NCI-H526 (cell line): ENCODE measurements around the gene COL6A3.

Experiments
- DNase-seq, 2 experiments: peaks; one replicate each; lab custom pipeline; 2025; lab: John Stamatoyannopoulos, UW

COL6A3 gene

DNA sequence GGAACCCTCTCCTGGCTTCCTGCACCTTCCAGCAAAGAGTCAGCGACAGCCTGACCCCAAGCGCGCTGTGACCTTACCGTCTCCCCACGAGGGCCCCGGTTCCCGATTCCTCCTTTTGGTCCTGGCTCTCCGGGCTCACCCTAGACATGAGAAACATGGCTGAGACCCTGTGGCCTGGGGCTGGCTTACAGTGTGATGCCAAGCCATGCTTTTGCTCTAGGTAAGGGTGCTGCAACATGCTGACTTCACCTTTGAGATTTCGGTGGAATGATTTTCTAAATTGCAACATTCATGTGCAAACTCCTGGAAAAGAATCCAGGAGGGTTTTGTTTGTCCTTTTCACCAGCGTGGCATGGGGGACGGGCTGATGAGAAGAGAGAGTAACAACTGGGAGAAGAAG is 63.9 kb downstream of the COL6A3 start:
- DNase-seq: no peak

DNA sequence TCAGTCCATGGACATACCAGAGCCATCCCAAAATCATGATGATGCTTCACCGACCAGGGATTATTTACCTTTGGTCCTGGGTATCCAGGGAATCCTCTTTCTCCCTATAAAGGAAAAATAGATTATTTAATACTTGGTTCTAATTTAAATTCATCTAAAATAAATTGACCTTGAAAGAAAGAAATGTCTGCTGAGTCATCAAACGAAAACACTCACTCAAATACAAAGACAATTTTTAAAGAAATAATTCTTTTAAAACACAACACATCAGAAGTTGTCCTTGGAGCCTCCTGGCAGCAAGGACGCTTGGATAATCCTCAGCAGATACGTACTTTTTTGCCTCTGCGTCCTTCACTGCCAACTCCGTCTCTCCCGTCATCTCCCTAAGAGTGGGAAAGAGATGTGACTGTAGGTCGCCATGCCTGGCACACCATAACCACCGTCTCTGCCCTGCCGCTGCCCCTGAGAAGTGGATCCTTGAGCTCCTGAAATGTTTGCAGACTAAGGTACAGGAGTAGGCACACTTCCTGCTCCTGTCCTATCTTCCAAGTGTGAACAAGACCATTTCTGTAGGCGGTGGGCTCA is 65.6 kb downstream of the COL6A3 start:
- DNase-seq: no peak

DNA sequence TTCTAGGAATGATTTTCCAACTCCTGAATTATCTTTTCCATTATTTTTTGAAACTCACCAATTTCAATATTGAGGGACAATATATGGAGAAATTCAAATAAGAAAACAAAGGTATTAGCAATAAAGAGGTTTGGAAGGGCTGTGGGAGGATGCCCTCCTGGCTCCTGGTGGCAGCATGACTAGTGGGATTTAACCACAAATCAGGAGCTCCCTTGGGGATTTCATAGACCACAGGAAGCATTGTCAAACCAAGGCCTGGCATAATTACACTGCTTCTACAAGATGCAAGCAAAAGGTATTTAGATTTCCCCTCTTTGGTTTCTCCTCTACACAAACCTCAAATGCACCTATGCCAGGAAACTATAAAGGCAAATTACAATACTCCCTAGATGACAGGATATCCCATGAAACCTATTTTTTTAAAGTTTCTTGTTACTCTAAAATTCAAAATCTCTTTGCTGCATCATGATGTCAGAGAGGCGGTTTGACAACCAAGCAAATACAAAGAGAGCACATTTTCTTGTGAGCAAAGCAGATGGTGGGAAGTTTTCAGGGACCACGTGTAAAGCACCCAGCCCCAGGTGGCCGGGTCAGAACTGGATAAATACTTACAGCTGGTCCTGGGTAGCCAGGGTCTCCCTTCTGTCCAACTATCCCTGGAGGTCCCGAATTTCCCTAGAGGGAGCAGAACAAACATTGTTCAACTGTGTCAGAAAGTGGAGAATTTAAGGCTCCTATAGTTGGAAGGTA is 67.9 kb downstream of the COL6A3 start:
- peak in 1 of 2 experiments; percentile 16 for DNase-seq

DNA sequence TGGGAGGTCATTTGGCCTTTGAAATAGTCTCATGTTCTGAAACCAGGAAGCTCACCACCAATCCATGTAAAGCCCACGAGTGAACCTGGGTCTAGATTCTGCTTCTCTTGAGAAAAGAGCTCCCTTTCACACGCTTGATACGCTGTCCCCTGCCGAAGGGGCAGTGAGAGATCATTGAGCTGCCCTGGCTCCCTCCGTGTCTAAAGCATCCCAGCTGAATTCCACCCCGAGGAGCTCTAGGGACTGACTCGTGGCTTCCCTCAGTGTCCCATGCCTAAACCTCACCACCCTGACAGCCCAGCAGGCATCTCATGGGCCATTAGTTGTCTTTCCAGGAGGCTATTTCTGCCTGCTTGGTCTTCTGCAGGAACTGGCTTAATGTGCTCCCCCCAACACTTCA is 68.6 kb downstream of the COL6A3 start:
- no peak for DNase-seq

DNA sequence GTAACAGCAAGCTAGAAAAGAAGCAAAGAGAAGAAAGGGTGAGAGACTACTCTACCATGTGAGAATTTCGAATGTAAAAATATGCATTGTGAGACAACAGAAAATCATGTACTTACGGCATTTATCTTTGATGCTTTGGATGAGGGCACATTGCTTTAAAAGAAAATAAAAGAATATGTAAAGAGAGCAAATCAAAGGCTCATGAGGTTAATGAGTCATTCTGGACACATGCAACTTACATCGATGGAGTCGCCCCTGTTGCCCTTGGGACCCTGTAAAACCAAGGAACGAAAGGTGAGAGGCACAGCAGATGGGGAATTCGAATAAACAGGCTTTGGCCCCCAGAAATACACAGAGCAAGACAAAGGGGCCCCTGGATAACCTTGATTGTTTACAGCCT is 69.0 kb downstream of the COL6A3 start:
- DNase-seq: no peak

DNA sequence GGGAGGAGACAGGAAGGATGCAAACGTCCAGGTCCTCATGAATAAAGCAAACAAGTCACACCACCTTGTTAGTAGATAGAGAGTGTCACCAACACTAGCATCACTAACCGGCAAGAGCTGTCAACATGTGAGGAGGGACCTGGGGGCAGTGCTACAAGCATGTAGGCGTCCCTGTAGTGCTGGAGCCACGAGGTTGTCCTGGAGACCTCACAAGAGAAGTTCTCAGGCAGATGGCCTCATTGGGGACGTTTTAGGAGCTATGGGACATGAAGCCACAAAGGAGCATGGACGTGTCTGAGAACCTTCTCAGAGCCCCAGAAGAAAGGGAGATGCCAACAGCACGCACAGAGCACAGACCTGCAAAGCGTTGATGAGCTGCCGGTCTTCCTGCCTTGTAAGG is 70.0 kb downstream of the COL6A3 start:
- no peak for DNase-seq

DNA sequence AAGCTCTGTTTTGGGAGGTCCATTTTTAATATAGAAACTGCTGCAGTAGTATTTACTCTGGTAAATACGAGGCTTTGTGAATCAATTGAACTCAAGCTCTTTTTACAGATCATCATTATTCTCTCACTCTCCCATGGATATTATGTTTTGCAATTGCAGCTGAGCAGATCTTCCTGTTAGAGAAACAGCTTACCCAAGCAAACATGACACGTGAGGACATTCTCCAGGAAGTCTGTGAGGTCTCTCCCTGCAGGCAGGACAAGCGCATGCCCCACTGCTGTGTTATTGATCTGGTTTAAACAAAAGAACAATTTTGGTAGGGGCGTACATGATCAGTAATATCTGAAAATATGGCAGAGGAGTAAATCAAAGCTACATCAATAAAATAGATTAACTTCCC is 72.1 kb downstream of the COL6A3 start:
- DNase-seq: no peak

DNA sequence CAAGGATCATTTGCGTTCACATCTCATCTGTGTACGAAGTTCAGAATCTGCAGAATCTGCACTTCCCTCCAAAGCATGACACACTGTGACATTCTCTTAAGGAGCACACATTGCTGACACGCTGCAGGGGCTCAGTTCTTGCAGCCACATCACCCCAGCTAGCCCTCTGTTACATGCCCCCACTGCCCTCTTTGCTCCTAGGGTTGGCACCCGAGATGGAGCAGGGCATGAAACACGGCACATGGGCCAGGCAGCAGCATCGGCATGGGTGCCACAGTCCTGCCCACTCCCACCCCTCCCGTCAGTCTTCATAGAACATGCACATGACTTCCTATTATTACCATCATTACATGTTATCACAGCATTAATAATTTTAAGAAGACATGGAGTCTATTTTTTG is 76.4 kb downstream of the COL6A3 start:
- DNase-seq: no peak

DNA sequence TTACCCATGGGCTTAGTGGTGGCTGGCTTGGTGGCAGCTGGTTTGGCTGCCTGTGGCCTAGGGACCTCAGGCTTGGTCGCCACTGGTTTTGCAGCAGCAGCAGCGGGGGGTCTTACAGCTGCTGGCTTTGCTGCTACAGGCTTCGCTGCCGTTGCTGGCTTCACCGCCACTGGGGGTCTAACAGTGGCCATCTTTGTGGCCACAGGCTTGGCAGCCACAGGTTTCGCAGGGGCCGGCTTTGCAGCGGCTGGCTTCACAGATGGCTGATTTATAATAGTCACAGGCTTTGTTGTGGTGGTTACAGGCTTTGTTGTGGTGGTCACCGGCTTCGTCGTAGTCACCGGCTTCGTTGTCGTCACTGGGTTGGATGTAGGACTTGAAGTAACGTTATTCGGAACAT is 77.8 kb downstream of the COL6A3 start:
- DNase-seq: no peak

DNA sequence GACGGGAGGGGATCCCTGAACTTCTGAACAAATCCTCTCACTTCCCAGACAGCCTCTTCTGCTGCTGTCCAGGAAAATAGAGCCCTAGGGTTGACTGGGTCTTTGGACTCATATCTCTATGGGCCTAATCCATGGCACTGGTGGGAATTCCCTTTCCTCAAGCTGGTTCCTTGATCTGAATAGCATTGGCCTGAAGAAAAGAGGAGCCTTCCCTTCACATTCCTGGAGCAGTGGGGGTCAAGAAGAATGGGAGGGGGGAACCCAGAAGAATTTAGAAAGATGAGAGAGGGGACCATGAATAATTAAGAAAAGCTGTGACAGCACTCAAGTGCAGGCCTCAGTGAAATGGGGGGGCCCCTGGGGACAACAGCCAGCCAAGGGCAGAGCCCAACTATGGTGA is 80.2 kb downstream of the COL6A3 start:
- no peak for DNase-seq

DNA sequence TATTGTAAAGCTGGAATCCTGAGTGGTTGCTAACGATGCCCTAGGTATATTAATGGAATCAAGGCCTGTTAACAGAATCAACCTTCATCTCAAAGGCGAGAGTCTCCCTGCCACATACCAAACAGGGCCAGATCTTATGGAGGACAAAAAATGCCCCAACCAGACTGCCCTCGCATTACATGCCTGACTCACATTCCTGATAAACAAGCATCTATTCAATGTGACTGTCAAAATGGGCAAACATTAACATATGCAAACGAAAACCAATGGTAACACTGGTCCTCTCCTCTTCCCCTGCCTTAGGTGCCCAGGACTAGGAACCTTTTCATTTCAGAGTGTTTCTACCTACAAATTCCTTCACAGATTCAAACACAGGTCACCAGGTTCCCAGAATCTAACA is 83.4 kb downstream of the COL6A3 start:
- DNase-seq: no peak

DNA sequence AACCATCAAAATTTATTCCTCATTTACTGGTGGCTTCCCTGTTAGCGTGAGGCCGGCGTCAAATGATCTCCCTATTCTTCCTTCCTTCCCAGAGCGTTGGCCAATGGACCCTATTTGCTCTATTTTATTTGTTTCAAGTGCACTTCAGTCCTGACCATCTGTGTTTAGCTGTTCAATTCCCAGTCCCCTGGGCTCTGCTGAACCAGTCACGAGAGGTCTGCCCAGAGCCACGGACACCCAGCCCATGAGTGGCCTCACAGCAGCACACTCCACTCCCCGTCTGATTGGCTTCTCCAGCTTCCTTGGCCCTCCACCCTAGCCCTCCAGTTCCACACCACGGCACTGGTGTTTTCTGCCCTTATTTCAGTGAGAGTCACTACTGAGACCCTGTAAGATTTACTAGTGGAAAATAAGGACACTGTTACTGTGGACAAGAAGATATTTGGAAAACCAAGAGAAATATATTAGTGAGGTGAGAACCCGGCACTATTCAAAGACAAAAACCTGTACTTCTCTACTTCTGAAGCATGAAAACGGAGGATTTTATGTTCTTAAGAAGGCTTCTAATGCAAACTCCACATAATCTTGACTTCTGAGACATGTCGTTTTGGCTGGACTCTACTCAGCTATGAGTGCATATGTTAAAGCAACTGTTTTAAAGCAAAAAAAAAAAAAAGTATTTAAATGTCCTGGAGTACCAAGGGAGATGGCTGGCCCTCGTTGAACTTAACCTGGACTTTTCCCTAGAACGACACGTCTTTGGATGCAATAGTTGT is 86.6 kb downstream of the COL6A3 start:
- no peak for DNase-seq

DNA sequence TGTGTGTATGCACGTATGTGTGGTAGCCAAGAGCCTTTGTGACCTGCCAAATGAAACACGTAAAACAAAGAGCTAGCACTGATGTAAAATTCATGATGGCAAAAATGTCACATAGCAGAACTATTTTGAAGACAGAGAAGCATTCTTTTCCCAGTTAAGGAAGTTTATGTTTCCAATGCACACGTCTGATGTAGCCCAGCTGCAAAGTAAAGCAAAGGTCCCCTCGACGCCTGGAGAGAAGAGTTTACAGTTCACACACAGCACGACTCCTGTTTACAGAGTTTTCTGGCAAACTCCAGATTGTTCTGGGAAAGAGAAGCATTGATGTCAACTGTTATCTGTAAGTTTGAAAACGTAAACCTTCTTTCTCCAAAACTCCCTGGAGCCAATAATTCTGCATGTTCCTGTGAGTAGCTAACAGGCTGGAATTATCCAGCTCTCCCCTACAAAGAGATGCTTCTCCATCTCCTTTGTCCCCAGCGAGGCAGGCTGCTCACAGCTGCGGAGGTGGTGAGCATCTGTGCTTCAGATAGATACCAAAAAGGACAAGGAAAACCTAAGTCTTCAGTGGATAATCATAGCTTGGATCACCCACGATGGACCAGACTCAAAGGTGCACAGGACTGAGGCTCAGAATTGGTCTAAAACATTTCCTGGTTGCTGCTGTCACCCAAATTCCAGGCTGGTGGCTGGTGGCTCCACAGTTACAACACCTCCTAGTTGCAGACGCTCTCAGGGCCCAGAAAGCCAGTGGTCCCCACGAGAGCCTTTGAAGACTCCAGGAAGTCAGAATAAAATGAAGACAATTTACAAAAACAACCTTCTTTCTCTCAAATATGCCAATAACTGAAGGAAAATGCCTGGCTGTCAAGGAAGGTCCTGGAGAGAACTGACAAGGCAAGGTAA is 87.4 kb downstream of the COL6A3 start:
- DNase-seq: no peak

DNA sequence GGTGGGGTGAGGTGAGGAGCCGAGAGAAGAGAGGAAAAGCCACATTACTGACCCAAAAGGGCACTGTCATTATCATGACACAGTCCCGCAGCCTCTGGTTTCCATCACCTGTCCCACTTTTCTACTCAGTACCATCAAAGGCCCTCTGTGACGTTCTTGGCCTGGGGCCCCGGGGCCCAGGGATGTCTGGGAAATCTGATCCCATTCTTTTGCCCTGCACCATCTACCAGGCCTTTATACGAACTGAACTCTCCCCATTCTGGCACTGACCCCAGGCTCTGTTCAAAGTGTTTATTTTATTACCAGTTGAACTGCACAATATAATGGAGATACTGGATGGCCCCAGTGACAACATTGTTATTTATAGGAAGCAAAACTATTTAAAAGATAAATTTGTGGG is 89.1 kb downstream of the COL6A3 start:
- DNase-seq: no peak

DNA sequence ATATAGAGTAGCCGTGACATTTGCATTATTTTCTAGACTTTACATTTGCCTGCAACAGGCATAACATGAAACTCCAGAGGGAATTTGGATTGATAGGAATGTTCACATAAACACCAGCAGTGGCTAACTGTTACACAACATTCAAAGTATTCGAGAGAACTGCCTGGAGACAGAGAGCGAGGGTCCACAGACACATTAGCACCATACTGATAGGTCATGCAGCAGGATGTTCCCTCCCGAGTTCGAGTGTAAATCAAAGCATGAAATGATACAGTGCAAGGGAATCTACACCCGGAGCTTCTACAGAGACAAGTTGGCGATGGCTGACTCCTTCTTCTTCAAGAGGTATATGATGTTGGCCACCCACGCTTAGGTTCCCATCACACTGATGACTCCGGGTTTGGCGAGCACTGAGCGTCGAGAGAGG is 89.5 kb downstream of the COL6A3 start:
- no peak for DNase-seq

DNA sequence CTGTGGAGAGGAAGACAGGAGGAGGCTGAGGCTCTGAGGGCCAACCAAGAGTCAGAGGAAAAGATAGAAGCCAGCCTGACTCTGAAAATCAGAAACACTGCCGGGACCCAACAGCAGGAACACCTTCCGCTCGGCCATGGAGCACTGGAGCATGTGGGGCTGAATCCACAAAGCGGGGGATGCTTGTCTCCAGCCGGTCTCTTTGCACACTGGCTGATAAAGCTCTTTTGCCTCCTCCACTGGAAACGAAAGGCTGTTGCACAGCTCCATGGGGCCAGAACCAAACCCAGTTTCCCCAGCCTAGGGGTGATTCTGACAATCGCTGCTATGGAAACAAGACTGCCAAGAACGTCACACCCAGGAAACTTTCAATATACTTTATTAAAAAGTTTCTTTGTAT is 90.3 kb downstream of the COL6A3 start:
- no peak for DNase-seq

DNA sequence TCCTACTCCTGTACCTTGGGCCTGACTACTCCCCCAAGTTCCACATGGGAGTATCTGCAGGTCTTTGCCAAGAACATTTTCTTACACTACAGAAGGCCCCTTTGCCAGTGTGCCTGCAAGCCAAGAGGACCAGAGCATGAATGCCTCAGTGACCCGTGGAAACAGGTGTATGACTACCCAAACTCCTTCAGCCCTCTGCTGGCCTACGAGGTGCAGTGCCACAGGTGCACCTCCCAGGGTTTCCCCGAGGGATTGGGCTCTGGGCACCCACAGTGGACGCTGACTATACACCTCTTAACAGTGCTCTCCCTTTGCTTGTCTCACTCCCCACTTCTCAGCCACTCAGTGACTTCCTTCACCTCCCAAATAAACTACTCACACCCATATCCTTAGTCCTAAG is 91.4 kb downstream of the COL6A3 start:
- DNase-seq: peak in 1 of 2 experiments; percentile 34

DNA sequence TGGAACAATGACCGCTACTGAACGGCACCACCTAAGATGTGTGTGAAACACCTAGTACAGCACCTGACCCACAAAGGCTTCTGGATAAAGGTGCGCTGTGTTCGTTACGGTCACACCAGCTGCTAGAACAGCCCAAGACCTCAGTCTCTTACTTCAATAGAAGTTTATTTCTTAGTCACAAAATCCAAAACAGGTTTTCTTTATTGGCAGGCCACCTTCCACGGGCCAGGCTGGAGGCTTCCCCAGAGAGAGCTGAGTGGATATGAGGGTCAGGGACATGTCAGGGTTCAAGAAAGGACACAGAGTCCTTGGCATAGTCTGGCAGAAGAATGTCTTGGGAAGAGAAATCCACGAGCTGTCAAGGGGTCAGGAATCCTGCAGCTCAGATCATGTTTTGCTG is 92.2 kb downstream of the COL6A3 start:
- no peak for DNase-seq

DNA sequence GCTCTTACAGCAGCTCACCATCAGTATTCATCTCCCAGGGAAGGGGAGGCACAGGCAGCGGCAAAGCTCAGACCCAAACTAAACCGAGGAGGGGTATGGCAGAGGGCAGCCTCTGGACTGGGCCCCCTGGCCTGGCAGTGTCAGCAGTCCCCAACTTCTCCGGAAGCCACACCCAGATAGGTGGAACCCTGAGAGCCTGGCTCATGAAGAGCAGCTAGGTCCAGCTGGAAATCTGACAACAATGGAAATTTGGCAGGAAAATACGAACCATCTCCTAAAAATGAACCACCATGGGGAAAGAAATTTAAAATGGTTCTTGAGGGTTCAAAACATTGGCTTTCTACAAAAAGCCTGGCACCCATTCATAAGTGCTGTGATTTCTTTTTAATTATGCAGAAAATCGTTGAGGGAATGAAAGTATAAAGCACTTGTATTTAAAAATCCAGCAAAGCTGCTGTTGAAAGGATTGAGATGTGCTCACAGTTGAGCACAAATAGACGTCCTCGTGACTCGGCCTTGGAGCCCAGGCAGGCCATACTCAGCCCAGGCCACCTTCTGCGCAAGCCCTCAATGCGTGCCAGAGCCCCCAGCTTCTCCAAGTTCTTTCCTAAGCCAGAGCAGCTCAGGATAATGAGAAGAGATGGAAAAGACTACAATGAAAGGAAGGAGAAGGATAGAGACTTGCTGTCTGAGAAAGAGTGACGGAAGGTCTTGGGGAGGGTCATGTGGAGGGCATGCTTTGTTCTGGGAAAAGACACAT is 93.0 kb downstream of the COL6A3 start:
- DNase-seq: no peak

DNA sequence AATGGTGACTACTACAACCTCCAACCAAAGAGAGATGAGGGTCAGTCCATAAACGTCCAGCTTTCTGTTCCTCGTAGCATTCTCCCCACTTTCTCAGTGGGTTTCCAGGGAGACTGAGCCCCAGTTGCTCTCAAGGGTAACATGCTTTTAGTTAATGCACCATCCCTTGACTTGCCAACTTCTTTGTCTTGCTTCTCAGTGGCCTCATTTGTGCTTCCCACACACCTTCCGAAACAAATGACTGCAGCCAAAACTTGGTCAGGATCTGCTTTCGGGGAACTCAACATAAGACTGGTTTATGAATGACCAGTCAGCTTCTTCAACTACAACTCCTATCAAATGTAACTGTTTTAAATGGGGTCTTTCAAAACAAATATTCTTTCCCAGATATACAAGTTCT is 94.1 kb downstream of the COL6A3 start:
- DNase-seq: no peak

DNA sequence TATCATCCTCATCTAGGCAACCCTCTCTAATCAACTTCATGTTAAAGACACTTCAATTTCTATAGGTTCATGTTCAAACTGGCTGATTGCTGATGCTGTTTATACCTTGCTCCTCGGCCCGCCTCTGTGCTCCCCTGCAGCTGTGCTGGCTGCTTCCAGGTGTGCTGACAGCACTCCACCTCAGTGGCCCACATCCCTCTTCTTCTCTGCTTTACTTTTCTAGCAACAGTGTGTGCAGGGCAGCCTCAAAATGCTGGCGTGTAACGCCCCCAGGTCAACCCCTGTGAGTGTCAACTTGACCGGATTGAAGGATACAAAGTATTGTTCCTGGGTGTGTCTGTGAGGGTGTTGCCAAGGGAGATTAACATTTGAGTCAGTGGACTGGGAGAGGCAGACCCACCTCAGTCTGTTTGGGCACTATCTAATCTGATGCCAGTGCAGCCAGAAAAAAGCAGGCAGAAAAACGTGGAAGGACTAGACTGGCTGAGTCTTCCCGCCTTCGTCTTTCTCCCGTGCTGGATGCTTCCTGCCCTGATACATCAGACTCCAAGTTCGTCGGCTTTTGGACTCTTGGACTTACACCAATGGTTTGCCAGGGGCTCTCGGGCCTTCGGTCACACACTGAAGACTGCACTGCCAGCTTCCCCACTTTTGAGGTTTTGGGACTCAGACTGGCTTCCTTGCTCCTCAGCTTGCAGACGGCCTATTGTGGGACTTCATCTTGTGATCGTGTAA is 94.7 kb downstream of the COL6A3 start:
- DNase-seq: no peak
